MV-4-11 (cell line): Measurements from ENCODE around the gene FTH1.

Experiments used
- DNase-seq: peaks from one replicate; lab custom pipeline; 2025; lab: John Stamatoyannopoulos, UW

The FTH1 gene

DNA sequence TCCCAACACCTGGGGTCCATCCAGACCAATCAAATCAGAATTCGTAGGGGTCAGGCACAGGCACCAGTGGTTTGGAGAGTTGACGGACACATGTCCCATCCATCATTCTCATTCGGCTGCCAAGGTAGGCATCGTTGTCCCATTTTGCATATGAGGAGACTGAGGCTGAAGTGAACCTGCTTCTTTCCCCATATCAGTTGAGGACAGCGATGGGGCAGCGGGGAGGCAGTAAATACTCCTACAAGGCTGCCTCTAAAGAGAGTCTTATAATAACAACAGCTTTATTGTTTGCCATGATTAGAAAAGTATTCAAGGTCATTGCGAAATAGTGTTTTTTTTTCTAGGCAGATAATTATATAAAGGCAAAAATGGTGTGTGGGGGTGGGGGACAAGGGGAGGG is 18.9 kb downstream of the FTH1 start:
- no peak for DNase-seq

DNA sequence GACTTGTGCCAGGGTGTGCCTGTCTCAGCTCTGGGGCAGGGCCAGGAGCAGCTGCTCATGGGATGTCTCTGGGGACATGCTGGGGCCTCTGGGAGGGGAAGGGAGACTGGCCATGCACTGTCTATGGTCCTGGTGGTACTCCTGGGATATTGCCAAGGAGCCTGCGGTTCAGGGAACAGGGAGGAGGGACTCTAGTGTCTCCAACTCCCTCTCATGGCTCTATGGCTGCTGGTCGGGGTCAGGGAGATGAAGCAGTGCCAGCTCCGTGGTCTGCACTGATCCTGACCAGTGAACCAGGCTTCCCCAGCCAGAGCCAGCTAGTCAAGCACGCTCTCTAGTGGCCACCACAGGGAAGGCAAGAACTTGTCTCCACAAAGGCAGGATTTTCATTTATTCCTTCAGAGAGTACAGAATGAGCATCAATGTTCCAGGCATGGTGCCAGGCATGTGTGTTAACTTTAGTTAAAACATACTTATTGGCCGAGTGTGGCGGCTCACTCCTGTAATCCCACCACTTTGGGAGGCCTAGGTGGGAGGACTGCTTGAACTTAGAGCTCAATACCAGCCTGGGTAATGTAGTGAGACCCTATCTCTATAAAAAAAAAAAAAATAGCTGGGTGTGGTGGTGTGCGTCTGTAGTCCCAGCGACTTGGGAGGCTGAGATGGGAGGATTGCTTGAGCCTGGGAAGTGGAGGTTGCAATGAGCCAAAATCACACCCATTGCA is 19.8 kb downstream of the FTH1 start:
- peak; percentile 61 for DNase-seq

DNA sequence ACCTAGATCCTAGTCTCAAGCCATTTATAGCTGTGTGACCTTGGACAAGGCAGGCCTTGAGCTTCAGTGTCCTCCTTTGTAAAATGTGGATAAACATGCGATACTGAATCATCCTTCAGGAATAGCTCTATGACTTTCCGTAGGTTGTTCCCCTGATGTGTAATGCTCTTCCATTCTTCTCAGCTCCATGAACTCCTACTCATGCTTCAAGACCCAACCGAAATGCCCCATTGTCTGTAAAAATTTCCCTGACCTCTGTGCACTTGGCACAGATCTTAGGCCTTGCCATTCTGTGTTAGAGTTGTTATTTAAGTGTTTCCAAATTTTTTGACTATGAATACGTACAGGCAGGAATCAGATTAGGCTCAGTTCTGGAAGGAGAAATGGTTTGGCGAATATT is 20.5 kb downstream of the FTH1 start:
- DNase-seq = no peak

DNA sequence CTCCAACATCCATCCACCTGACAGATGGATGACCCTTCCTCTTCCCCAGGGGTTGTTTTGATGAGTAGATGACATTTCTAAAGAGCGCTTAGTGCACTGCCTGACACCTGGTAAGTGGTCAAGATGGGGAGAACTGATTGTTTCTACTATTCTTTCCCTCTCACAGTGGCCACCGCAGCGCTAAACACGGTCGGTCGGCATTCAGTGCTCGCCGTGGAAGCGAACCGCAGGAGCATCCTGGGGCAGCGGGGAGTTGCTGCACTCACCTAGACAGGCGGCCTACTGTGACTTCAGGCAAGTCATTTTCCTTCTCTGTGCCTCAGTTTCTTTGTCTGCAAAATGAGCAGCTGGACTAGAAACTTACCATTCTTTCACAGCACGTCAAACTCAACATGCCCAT is 22.2 kb downstream of the FTH1 start:
- DNase-seq = no peak

DNA sequence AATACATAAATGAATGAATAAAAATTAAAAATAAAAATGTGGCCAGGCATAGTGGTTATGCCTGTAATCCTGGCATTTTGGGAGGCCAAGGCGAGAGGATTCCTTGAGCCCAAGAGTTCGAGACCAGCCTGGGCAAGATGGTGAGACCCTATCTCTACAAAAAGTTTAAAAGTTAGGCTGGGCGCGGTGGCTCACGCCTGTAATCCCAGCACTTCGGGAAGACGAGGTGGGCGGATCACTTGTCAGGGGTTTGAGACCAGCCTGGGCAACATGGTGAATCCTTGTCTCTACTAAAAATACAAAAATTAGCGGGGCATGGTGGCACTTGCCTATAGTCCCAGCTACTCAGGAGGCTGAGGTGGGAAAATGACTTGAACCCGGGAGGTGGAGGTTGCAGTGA is 27.0 kb downstream of the FTH1 start:
- no peak for DNase-seq

DNA sequence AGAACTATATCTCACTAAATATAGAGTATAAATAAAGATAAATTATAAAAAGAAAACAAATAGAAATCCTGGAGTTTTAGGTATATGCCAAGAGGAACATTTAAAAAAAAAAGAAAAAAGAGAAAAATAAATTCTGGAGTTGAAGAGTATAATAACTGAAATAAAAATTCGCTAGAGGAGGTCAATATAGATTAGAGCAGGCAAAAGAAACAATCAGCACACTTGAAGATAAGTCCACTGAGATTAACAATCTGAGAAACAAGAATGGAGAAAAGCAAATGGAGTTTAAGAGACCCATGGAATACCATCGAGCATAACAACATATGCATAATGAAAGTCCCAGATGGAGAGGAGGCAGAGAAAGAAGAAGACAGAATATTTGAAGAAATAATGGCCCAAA is 31.6 kb downstream of the FTH1 start:
- DNase-seq = no peak

DNA sequence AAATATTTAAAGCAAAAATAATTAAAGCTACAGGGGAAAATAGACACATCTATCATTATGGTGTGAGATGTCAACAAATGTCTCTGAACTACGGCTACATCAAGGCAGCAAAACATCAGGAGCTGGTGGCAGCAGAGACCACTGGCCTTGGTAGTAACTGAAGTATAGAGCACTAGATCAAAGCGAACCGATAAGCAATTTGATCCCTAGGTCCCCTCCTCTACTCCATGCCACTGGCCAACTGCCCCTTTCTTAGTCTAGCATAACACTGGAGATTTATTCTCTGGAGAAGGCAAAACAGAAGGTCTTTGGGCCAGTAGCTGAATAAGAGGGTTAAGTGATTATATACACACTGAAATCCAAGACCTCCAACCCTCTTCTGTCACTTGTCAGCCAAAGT is 36.5 kb downstream of the FTH1 start:
- DNase-seq = no peak

DNA sequence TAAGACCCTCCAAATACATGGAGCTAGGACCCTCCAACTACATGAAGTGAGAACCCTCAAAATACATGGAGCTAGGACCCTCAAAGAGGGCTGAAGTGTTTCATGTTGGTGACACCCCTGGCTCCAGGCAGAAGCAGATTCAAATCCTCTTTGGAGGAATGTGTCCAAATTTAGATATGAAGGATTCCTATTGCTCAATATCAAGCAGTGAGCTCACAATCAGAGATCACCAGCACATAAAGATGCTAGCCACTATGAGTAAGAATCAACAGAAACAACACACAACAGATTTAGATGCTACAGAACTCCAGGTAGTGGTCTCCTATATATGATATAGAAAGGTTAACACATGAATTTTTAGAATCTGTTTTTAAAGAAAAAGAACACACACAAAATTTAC is 38.8 kb downstream of the FTH1 start:
- DNase-seq = no peak

DNA sequence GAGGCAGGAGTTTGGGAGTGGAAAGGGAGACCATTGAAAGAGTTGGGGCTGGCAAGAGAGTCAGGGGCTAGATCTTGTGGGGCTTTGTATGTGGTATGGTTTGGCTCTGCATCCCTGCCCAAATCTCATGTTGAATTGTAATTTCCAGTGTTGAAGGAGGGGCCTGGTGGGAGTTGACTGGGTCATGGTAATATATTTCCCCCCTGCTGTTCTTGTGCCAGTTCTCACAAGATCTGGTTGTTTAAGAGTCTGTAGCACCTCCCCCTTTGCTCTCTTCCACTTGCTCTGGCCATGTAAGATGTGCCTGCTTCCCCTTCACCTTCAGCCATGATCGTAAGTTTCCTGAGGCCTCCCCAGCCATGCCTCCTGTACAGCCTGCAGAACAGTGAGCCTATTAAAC is 39.9 kb downstream of the FTH1 start:
- DNase-seq = peak; percentile 16

DNA sequence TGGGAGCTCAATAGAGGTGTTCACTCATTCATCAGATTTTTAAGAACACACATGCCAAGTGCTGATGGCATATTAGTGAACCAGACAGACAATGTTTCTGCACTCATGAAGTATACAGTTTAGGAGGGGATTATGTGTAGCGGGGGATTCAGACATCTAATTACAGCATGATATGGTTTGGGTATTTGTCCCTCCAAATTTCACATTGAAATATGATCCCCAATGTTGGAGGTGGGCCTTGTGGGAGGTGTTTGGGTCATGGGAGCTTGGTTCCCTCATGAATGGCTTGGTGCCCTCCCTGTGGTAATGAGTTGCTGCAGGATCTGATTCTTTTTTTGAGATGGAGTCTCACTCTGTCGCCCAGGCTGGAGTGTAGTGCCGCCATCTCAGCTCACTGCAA is 41.2 kb downstream of the FTH1 start:
- no peak for DNase-seq

DNA sequence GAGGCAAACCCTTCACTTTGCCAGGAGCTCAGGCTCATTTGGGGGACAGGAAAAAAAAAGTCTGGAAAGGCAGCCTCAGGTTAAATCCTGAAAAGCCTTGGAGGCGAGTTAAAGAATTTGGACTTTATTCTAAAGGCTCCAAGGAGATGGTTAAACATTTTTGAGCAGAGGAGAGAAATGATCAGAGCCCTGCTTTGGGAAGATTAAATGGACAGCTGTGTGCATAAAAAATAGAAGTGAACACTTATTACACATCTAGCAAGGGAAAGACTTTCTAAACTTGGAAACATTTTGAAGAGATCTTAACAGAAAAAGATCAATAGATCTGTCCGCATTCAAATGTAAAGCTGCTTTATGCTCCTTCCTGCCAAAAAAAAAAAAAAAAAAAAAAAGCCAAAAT is 41.7 kb downstream of the FTH1 start:
- DNase-seq = no peak

DNA sequence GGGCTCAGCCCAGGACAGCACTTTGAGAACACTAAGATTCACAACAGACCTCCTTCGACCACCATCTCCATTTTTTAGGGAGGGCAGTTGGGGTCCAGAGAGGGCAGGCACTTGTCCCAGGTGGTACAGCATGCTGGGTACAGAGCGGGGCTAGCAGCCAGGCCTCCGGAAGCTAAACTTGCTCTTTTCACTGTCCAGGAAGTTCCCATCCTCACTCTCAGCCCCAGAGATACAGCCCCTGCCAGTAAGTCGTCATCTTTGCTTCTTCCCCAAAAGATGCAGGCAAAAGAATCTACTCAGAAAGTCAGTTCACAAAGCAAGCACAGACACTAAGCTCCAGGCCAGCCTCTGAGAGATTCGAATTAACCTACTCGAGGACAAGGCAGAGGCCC is 43.4 kb downstream of the FTH1 start:
- DNase-seq = no peak

DNA sequence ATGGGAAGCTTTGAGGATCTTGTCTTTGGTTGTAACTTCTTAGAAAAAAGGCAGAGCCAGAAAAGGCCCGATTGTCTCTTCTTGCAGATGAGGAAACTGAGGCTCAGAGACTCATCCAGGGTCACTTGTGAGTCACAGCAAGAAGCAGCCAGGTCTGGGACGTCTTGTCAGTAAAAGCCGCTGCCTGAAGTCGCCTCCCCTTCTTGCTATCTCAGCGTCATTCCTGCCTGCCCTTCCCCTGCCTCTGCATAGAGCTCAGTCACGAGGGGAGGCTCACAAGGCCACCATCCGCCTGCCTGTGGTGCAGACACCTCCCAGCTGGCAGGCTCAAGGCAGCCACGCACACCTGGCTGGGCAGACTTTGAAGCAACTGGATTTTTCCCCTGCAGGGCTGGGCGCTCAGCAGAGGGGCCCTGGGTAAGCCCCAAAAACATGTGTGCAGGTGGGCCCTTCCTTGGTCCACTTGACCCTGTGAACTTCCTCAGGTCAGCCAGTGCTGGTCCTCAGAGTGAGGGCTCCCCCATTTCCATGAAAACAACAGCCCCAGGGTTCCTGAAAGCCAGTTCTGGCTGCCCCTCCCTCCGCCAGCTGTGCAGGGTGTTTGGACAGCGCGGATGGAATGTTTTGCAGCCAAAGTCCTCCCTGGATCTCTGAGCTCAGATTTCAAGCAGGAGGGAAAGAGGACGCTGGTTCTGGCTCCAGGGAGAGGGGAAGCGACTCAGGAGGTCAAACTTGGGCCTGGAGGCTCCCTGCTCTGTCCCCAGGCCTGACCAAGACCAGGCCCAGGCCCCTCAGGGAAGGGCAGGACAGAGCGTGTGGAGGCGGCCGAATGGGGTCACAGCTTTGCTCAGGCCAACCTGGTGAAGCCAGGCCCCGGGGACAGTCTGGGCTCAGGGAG is 44.0 kb downstream of the FTH1 start:
- DNase-seq = no peak

DNA sequence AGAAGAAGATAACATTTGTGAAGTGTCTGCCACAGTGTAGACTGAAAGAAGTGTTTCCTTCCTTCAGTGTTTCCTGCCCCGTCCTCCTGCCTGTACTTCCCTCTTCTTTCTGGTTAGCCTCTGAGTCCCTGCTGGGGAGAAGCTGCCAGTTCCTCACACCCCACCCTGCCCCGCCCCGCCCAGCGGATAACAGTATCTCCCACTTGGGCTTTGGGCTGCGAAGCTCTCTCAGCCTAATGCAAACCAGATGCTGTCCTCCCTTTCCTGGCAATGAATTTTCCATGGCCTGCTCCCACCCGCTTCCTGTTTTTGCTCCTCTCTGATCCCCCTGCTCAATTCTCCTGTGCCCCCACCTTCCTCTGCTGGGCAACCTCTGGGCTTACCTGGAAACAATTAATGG is 44.9 kb downstream of the FTH1 start:
- peak; percentile 72 for DNase-seq

DNA sequence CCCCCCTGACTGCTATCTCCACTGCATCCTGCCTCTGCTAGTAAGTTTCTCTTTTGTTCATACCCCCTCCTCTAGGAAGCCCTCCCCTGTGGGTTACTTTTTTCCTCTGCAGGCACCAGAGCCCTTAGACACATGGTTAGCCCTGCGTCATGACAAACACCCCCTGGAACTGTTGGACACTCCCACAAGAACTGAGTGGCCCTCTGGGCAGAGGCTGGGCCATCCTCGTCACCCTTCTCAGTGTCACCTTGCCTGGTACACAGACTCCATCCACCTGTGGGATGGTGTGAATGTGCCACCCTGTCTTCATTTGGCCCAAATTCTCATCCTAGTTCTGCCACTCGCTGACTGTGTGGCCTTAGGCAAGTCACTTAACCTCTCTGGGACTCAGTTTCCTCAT is 46.0 kb downstream of the FTH1 start:
- no peak for DNase-seq

DNA sequence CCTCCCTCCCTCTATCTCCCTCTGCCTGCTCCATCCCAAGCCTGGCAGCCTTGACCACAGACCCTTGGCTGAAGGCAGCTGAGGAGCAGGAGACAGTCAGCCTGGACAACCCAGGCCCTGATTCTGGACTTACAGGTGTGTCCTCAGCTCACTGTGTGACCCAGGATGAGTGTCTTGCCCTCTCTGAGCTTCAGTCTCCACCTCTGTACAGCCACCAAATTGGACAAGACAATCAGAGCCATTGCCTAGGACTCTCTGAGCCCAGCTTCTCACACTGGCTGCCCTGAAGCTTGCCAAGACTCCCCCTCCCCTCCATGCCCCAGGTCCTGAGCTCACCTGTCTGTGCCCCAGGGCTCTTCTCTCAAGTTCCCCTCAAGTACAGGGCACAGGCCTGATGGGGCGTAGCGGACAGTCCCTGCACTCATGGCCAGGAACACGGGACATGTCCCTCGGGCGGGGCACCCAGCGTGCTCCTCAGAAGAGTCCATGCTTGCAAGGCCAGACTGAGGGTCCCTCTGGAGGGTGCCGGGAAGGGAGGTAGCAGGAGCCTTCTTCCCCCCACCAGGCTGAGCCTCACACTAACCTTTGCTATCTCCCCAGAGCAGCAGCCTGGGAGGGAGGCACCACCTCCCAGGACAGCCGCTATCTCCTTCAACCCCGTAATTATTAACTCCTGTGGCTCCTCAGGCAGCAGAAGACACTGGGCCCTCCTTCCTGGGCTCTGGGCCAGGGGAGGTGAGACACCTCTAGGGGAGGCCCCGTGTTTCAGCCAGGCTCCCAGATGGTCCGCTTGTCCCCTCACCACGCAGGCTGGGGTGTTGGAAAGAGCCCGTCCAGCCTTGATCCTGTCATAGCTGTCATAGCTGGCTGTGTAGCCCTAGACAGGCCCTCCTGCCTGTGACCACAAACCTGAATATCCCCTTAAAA is 47.5 kb downstream of the FTH1 start:
- no peak for DNase-seq

DNA sequence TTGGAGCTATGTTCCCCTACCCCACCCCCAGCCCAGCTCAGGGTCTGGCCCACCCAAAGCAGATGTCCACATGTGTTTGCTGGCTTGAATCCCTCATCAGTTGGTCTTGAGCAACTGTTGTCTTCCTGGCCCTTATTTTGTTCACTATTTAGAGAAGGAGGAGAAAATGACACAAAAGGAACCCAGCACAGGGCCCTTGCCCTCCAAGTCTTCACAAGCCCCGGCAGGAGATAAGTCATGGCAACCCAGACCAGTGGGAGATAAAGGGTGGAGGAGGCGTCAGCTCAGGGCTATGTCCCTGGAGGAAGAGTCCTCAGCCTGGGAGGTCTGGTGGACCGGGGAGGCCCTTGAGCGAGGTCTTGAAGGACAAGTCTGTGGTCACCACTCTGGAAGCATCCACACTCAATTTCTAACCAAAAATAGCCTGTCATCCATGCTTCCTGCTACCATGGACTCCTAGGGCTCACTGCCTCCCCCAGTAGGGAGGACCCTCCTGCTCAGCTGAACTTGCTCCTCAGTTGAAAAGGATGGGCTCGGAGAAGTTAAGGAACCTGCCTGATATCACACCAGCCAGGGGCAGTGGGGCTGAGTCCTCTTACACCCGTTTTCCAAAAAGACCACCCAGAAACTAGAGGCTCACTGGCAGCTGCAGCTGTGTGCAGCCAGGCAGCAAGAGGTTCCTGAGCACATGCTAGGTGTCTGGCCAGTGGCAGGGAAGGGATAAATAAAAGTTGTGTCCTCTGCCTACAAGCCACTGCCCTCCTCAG is 48.3 kb downstream of the FTH1 start:
- no peak for DNase-seq

DNA sequence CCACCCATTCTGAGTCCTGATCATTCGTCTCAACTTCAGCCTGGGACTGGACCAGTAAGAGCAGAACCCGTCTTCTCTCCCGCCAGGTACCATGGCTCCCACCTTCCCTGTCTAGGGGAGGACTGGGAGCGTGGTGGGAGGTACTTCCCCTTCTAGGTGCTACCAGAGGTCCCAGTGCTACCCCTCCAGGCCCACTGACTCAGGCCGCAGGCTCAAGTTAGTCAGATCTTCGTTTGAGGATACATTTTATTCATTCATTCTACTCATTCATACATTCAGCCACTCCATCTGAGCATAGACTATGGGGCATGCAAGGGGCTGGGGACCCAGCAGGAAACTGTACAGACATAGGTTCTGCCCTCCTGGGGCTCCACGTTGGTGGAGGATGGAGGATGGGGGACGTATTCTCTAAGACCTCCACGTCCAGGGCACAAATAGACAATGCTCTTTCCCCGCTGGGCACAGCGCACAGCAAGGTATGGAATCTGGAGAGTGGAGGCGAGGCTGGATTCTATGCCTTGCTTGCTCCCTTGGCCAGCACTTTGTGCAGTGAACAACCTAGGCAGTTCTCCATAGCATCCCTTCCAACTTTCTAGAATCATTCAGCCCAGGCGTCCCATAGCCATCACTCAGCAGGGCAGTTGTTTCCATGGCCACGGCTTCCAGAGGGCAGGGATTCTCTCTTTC is 49.0 kb downstream of the FTH1 start:
- no peak for DNase-seq

DNA sequence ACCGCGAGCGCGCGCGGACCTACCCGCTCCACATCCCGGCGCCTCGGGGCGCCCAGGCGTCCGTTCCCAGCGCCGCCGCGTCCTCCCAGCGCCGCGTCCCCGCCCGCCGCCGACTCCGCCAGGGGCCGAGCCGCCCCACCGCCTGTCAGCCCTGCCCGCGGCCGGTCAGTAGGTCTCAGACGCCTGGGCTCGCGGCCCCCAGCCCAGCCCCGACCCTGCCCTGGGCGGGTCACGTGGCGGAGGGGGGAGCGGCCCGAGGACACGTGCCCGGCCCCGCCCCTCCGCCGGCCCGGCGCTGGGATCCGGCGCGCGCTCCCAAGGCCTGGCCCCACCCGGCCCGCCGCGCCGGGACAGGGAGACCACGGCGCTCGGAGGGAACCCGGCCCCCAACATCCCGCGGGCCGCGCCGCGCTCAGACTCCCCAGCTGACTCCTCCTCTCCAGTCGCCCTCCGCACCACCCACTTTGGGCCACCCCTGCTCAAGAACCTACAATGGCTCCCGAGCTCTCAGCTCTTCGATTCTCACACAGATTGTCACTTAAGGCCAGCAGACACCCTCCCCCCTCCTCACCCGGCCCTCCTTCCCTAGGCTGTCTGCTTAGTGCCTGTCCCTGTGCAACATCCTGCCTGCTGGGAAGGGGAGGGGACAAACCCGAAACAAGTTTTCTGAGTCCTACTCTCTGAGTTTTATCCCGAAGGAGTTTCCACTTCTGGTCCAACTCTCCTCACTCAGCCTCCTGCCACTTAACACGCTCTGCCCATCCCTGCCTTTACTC is 49.9 kb downstream of the FTH1 start, which contains the start of gene RAB3IL1:
RAB3IL1 (minus strand) TSS at position 233 of the 776 bp plus-strand sequence; CDS start at position 34, 199 bp downstream.
- no peak for DNase-seq

DNA sequence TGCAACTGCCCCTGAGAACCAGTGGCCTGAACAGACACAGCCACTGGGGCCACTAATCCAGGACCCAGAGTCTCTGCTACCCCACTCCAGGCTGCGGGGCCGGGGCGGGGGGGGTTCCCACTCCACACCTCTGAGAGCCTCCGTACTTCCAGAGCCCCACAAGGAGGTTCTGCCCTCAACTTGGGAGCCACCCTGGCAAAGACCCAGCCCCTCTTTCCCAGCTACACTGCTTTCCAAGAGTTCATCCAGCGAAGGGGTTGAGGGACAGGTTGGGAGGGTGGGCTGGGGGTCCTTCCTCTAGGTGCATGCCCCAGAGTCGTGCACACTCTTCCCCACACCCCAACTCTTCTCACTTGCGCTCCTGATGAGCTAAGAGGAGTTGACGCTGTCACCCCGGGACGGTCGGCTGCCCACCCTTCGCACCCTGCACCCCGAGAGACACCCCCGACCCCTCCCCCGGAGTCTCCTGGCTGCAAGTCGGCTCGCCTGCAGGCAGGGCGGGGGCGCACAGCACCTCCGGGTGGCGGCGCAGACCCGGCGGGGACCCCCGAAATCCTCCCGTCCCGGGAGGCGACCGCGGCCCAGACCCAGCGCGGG is 50.6 kb downstream of the FTH1 start:
- DNase-seq = no peak
